Duodenal mucosa (tissue), 2 donors: Measurements from ENCODE around the gene DMRTC1.
"Not testable (repeated sequence)": the region's sequence is repeated elsewhere in the genome, so short reads cannot be mapped to it uniquely, and the experiment has no call there.

Source experiments
- H3K27ac ChIP-seq: one replicate; pipeline ENCODE4 v1.7.0; 2013; ENCODE audit warnings: low read depth, low read length
- H3K27me3 ChIP-seq, 2 donors: one replicate each; pipeline ENCODE4 v1.7.0; 2013; ENCODE audit warnings: low read length in 2 of 2, control low read depth in 1 of 2; ENCODE audit not compliant: insufficient read depth in 2 of 2, control insufficient read depth in 1 of 2
- H3K36me3 ChIP-seq, 2 donors: one replicate each; pipeline ENCODE4 v1.7.0; 2013; ENCODE audit warnings: low read length in 2 of 2, control low read depth in 1 of 2; ENCODE audit not compliant: insufficient read depth in 2 of 2, control insufficient read depth in 1 of 2
- H3K4me1 ChIP-seq, 2 donors: one replicate each; pipeline ENCODE4 v1.7.0; 2013; ENCODE audit warnings: low read length in 2 of 2, control low read depth in 1 of 2; ENCODE audit not compliant: insufficient read depth in 2 of 2, control insufficient read depth in 1 of 2
- H3K4me3 ChIP-seq, 2 donors: one replicate each; pipeline ENCODE4 v1.7.0; 2013; ENCODE audit warnings: low read length in 2 of 2, low read depth in 1 of 2
- H3K9ac ChIP-seq, 2 donors: one replicate each; pipeline ENCODE4 v1.7.0; 2013; ENCODE audit warnings: low read length in 2 of 2, low read depth in 1 of 2
- H3K9me3 ChIP-seq, 2 donors: one replicate each; pipeline ENCODE4 v1.7.0; 2013; ENCODE audit warnings: low read length in 2 of 2, control low read depth in 1 of 2; ENCODE audit not compliant: control insufficient read depth in 1 of 2

The DMRTC1 gene

DNA sequence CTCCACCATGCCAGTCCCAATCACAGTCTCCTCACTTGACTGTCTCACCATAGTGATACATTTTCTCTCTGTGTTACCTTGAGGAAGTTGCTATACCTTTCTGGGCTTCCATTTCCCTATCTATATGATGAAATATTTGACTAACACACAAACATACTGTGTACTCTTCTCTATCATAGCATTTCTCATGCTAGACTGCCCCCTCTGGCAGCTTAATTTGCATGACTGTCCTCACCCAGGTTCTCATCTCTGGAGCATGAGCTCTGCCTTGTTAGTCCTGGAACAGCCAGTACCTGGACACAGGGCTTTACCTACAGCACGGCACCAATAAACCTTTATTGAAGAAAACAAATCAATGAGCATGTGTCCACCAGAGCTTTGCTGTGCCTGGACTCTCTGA, 11.4 kb downstream of the DMRTC1 start:
- H3K4me1 ChIP-seq, H3K27me3 ChIP-seq, H3K4me3 ChIP-seq: not testable (repeated sequence)

DNA sequence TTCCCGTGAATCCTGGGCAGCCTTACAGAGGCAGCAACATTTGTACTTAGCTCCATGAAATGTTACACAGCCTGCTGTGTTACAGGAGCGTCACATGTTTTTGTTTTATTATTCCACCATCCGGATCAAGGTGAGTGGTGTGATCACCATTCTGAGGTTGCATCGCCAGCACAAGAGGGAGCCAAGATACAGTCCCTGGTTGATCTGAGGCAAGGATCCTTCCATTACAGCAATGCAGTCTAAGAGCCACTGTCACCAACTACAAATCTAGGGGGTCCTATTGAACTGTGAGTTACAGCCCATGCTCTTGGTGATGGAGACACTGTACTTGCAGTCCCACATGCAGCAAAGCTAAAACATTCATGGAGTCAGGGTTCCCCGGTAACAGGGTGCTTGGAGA, 27.5 kb downstream of the DMRTC1 start:
- H3K9me3 ChIP-seq, H3K4me3 ChIP-seq, H3K27me3 ChIP-seq, H3K27ac ChIP-seq, H3K36me3 ChIP-seq, H3K9ac ChIP-seq, H3K4me1 ChIP-seq: not testable (repeated sequence)

More for the DNA sequence above, 11.4 kb downstream of the DMRTC1 start:
- H3K9me3 ChIP-seq, H3K9ac ChIP-seq, H3K27ac ChIP-seq, H3K36me3 ChIP-seq: not testable (repeated sequence)

DNA sequence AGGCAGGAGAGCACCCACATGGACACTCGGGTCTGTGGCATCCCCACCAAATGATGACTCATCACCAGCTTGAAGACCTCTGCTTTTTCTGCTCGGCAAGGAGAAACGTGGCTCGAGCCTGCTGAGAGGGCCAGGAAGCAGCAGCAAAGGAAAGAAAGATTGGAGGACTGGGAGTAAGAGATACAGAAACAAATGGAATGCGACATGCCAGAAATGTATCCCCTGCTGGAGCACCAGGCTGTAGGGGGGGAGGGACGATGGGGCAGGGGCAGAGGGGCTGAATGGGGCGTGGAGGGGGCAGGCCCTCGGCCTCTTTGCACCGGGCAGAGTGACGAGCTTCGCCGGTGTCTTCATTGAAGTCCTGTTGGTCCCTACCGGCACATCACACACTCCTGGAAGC, 31.3 kb downstream of the DMRTC1 start, which contains the start of gene FAM236C:
FAM236C (plus strand) TSS at position 301 of the 400 bp plus-strand sequence. CDS start 100 bp downstream, outside the sequence.
- not testable (repeated sequence) for H3K4me1 ChIP-seq, H3K36me3 ChIP-seq, H3K9ac ChIP-seq, H3K4me3 ChIP-seq, H3K27me3 ChIP-seq, H3K9me3 ChIP-seq, H3K27ac ChIP-seq

DNA sequence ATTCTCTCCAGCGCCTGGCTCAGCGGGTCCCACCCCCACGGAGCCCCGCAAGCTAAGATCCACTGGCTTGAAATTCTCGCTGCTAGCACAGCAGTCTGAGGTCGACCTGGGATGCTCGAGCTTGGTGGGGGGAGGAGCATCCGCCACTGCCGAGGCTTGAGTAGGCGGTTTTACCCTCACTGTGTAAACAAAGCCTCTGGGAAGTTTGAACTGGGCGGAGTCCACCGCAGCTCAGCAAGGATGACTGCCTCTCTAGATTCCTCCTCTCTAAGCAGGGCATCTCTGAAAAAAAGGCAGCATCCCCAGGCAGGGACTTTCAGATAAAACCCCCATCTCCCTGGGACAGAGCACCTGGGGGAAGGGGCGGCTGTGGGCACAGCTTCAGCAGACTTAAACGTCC, 53.9 kb downstream of the DMRTC1 start:
- H3K9me3 ChIP-seq, H3K4me3 ChIP-seq, H3K27ac ChIP-seq, H3K36me3 ChIP-seq, H3K4me1 ChIP-seq, H3K27me3 ChIP-seq, H3K9ac ChIP-seq: not testable (repeated sequence)

DNA sequence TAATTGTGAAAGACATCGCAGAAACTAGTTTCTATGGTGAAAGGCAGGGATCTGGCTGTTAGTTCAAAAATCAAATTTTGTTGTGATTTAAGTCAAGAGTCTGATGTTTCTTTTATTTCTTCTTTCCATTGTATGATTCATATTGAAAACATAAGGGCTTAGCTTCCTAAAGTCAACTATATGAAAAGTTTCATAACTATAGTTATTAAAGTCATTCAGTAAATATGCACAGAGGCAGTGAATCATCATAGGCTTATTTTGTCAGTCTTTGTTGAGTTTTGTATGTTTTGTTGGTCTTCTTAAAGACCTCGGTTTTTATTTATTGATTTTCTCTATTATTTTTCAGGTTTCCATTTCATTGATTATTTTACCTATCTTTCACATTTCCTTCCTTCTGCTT, 60.7 kb downstream of the DMRTC1 start:
- H3K9me3 ChIP-seq, H3K36me3 ChIP-seq, H3K27ac ChIP-seq, H3K4me1 ChIP-seq, H3K4me3 ChIP-seq, H3K9ac ChIP-seq, H3K27me3 ChIP-seq: not testable (repeated sequence)

DNA sequence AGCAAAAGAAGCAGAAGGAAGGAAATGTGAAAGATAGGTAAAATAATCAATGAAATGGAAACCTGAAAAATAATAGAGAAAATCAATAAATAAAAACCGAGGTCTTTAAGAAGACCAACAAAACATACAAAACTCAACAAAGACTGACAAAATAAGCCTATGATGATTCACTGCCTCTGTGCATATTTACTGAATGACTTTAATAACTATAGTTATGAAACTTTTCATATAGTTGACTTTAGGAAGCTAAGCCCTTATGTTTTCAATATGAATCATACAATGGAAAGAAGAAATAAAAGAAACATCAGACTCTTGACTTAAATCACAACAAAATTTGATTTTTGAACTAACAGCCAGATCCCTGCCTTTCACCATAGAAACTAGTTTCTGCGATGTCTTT, 106.1 kb downstream of the DMRTC1 start:
- not testable (repeated sequence) for H3K9ac ChIP-seq

DNA sequence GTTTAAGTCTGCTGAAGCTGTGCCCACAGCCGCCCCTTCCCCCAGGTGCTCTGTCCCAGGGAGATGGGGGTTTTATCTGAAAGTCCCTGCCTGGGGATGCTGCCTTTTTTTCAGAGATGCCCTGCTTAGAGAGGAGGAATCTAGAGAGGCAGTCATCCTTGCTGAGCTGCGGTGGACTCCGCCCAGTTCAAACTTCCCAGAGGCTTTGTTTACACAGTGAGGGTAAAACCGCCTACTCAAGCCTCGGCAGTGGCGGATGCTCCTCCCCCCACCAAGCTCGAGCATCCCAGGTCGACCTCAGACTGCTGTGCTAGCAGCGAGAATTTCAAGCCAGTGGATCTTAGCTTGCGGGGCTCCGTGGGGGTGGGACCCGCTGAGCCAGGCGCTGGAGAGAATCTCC, 112.9 kb downstream of the DMRTC1 start:
- H3K4me3 ChIP-seq, H3K27me3 ChIP-seq, H3K27ac ChIP-seq, H3K9me3 ChIP-seq, H3K4me1 ChIP-seq, H3K9ac ChIP-seq, H3K36me3 ChIP-seq: not testable (repeated sequence)

More for the DNA sequence above, 106.1 kb downstream of the DMRTC1 start:
- not testable (repeated sequence) for H3K9me3 ChIP-seq, H3K4me3 ChIP-seq, H3K27ac ChIP-seq, H3K27me3 ChIP-seq, H3K4me1 ChIP-seq, H3K36me3 ChIP-seq
